Spleen (tissue), 11 donors: ENCODE measurements around the gene SUPT3H. TPM values are rescaled to one million over a fixed set of nuclear protein-coding genes. Genes with fewer than 3 reads are reported as not detected.

ENCODE experiments used
- DNase-seq: peaks from one replicate; pipeline ENCODE4 v3.0.0-alpha.2; 2020
- H3K27ac ChIP-seq, 8 donors: fragments of 200-600 bp; sonication (generic) in 7 of 8; 1 replicate in 4 of 8; 2 replicates in 4 of 8; pipeline versions ENCODE4 v1.5.0 to v1.8.0; 2016 to 2021; ENCODE audit warnings: inconsistent platforms in 4 of 8, mild to moderate bottlenecking in 4 of 8, moderate library complexity in 1 of 8
- H3K27me3 ChIP-seq, 7 donors: fragments of 200-600 bp; sonication (generic) in 6 of 7; replicated peaks in 1 of 7; 1 replicate in 4 of 7; 2 replicates in 3 of 7; pipeline versions ENCODE4 v1.5.0 to v1.8.0; 2016 to 2021; ENCODE audit warnings: inconsistent platforms in 3 of 7, mild to moderate bottlenecking in 1 of 7
- H3K36me3 ChIP-seq, 6 donors: fragments of 200-600 bp; sonication (generic) in 5 of 6; 1 replicate in 4 of 6; 2 replicates in 2 of 6; pipeline versions ENCODE4 v1.5.0 to v1.8.0; 2016 to 2021; ENCODE audit warnings: inconsistent platforms in 2 of 6
- H3K4me1 ChIP-seq, 6 donors: fragments of 200-600 bp; sonication (generic) in 5 of 6; 1 replicate in 3 of 6; 2 replicates in 3 of 6; pipeline versions ENCODE4 v1.5.0 to v1.8.0; 2016 to 2021; ENCODE audit warnings: inconsistent platforms in 3 of 6
- H3K4me3 ChIP-seq, 8 donors: fragments of 200-600 bp; sonication (generic) in 7 of 8; 1 replicate in 4 of 8; 2 replicates in 4 of 8; pipeline versions ENCODE4 v1.5.0 to v1.8.0; 2016 to 2021; ENCODE audit warnings: inconsistent platforms in 4 of 8, mild to moderate bottlenecking in 4 of 8, moderate library complexity in 2 of 8
- H3K9me3 ChIP-seq, 8 donors: fragments of 200-600 bp; sonication (generic) in 7 of 8; 1 replicate in 4 of 8; 2 replicates in 4 of 8; pipeline versions ENCODE4 v1.5.0 to v1.8.0; 2016 to 2021; ENCODE audit warnings: inconsistent platforms in 4 of 8
- CTCF ChIP-seq, 11 experiments: fragments of 200-600 bp in 7 of 11; fragments of 450-650 bp in 4 of 11; sonication (generic) in 4 of 11; IDR thresholded peaks in 8 of 11; conservative IDR thresholded peaks in 3 of 11; 1 replicate in 7 of 11; 2 replicates in 4 of 11; pipeline versions ENCODE4 v1.4.0 to v1.8.0; 2016 to 2021; ENCODE audit warnings: antibody characterized with exemption in 11 of 11, inconsistent platforms in 4 of 11, mild to moderate bottlenecking in 1 of 11
- POLR2A ChIP-seq, 3 donors: fragments of 450-650 bp; IDR thresholded peaks; one replicate each; pipeline ENCODE4 v1.5.1; 2017; ENCODE audit warnings: antibody characterized with exemption in 3 of 3, mild to moderate bottlenecking in 1 of 3
- POLR2AphosphoS5 ChIP-seq, 3 donors: sonication (generic); formaldehyde crosslinking; IDR thresholded peaks; one replicate each; pipeline ENCODE4 v1.5.1; 2017; ENCODE audit warnings: antibody characterized with exemption in 3 of 3
- WGBS, 5 donors: extraction: QIAGEN DNeasy Blood & Tissue Kit in 3 of 5; methylation state at CpG; one replicate each; pipeline versions ENCODE4 v1.1.5 to v1.1.7; 2013 to 2018; 5-methylcytosine and 5-hydroxymethylcytosine counted together
- intact Hi-C: fragments of 100-400 bp; cut with DNase I; formaldehyde crosslinking; loops from one replicate; pipeline ENCODE4 v1.15.0; 2023; ENCODE audit warnings: low total_unique reads
- polyA plus RNA-seq, 3 donors: library from polyadenylated mRNA; stranded (reverse); fragments of 200-250 nt; gene quantifications; one replicate each; pipeline ENCODE4 v1.2.1, GENCODE V29; 2013
- total RNA-seq, 7 donors: library from RNA; depleted of rRNA in 3 of 7; stranded (reverse); fragments of >200 nt in 3 of 7; fragmentation: NEBNext Ultra II Directional in 4 of 7; extraction: Animal tissue kit (Norgen Biotek cat#: 25700) in 4 of 7; gene quantifications; one replicate each; pipeline versions ENCODE4 v1.1.0 to v1.2.1, GENCODE V29; 2016 to 2021
- donor health status: healthy with polysubstance abuse.
- donor health status: DM: no; HTN: no; CAD: no; lungs with moderate emphysema.
- donor health status: DM: no; HTN: no; CAD: no.
- donor health status: Bipolar disorder and iron deficiency.
- donor health status: healthy.
- donor health status: DM: no; HTN: no; CAD: no.
- donor health status: DM: yes; HTN: yes; CAD: no.

Gene SUPT3H
- total and polyA plus RNA-seq, 10 donors = 3.1 to 16.8 (median 6.2) TPM

- 87 to 96% (median 89%) methylated on average over 1 of the region's 1 CpG for WGBS, 5 donors
- H3K4me3 ChIP-seq = no peak overlapping the region
These were observed 544.5 kb downstream of the SUPT3H start for GRCh38 chr6:44833248-44833647.

DNA sequence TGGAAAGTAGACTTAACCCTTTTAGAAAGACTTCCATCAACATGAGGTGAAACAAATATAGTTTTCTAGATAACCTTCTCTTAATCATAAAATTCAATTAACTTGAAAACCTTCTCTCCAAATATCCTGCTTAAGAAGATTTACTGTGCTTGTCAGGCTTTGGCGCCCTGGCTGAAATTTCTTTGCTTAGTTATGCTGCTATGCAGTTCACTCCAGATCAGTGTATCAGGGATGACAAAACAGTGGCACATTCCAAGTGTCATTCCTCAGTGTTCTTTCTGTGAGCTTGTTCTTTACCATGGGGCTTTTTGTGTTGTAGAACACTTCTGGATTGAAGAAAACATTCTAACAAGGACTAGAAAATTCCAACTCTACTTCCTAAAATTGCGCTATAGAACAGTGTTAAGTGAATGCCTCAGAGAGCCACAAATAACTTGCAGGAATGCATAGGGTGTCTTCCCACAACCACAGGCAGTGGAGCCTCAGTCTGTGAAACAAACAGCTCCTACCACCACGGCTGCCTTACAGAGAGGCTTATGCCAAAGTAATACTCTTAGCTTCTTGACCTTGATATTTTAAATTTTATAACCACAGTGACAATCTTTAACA lies 546.6 kb downstream of the SUPT3H start:
- TF ChIP-seq CTCF (IDR thresholded peaks at IDR 0.05 in 8 of 11, conservative IDR thresholded peaks at IDR 0.05 in 3 of 11) (no peak), POLR2A (IDR thresholded peaks at IDR 0.05) (no peak), POLR2AphosphoS5 (IDR thresholded peaks at IDR 0.05) (no peak)
- Histone ChIP-seq H3K36me3 (no peaks in the 10 kb centered on the region), H3K27me3 (no peaks in the 10 kb centered on the region), H3K4me1 (peaks cover 0 to 18% (median 8%) of the 10 kb centered on the region in 6 donors), H3K9me3 (no peaks in the 10 kb centered on the region), H3K4me3 (no peak overlapping the region), H3K27ac (no peak overlapping the region)
- intact Hi-C loops = no loop called here
- no peak for DNase-seq
- 75 to 88% (median 86%) methylated on average over 3 of the region's 3 CpGs for WGBS, 5 donors

More at GRCh38 chr6:44833248-44833647, 544.5 kb downstream of the SUPT3H start:
- intact Hi-C loops = no loop called here
- TF ChIP-seq POLR2A (IDR thresholded peaks at IDR 0.05) (no peak), POLR2AphosphoS5 (IDR thresholded peaks at IDR 0.05) (no peak), CTCF (IDR thresholded peaks at IDR 0.05 in 8 of 11, conservative IDR thresholded peaks at IDR 0.05 in 3 of 11) (no peak)
- H3K27me3 ChIP-seq = no peaks in the 10 kb centered on the region
- H3K27ac ChIP-seq = no peak overlapping the region
- H3K9me3 ChIP-seq = no peaks in the 10 kb centered on the region
- H3K36me3 ChIP-seq = no peaks in the 10 kb centered on the region
- H3K4me1 ChIP-seq = peaks cover 0 to 18% (median 8%) of the 10 kb centered on the region in 6 donors
- no peak for DNase-seq

DNA sequence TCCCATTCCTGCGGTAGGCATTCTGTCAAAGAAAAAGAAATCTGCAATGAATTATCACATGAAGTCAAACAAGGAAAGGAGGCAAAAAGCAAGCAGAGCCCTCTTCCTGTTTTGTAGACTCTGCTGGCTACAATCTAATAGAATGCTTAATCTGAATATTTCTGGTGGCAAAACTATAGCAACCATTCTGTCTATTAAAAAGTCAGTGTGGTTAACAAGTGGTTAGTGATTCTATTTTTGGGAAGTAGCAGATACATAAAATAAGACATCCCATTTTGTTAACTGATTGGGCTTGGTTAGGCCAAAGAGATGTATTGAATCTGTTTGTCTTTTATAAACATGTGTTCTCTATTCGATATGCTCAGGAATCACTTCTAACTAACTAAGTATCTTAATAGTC lies 547.9 kb downstream of the SUPT3H start:
- TF ChIP-seq CTCF (IDR thresholded peaks at IDR 0.05 in 8 of 11, conservative IDR thresholded peaks at IDR 0.05 in 3 of 11) (no peak), POLR2A (IDR thresholded peaks at IDR 0.05) (no peak), POLR2AphosphoS5 (IDR thresholded peaks at IDR 0.05) (no peak)
- peaks cover 0 to 18% (median 8%) of the 10 kb centered on the region in 6 donors for H3K4me1 ChIP-seq
- H3K27me3 ChIP-seq = no peaks in the 10 kb centered on the region
- no peaks in the 10 kb centered on the region for H3K36me3 ChIP-seq
- DNase-seq = no peak
- no peak overlapping the region for H3K4me3 ChIP-seq
- no peak overlapping the region for H3K27ac ChIP-seq
- WGBS, 5 donors = 42 to 60% (median 57%) methylated on average over 2 of the region's 2 CpGs
- no peaks in the 10 kb centered on the region for H3K9me3 ChIP-seq
- intact Hi-C loops = no loop called here

- Histone ChIP-seq H3K9me3 (no peaks in the 10 kb centered on the region), H3K36me3 (no peaks in the 10 kb centered on the region), H3K4me1 (peaks cover 0 to 18% (median 8%) of the 10 kb centered on the region in 6 donors), H3K4me3 (no peak overlapping the region), H3K27ac (no peak overlapping the region), H3K27me3 (no peaks in the 10 kb centered on the region)
- TF ChIP-seq POLR2A (IDR thresholded peaks at IDR 0.05) = no peak
- no peak for TF ChIP-seq CTCF (IDR thresholded peaks at IDR 0.05 in 8 of 11, conservative IDR thresholded peaks at IDR 0.05 in 3 of 11)
- TF ChIP-seq POLR2AphosphoS5 (IDR thresholded peaks at IDR 0.05) = no peak
- DNase-seq = no peak
- intact Hi-C loops = no loop called here
- WGBS, 5 donors = 25 to 50% (median 44%) methylated on average over 2 of the region's 2 CpGs
These were observed 549.0 kb downstream of the SUPT3H start for GRCh38 chr6:44828780-44829179.
